Prostate gland (tissue), 2 donors: ENCODE data around the gene ZBTB9. TPM values are rescaled to one million over a fixed set of nuclear protein-coding genes. Genes with fewer than 3 reads are reported as not detected.

ENCODE experiments used
- DNase-seq: peaks from one replicate; pipeline ENCODE4 v3.0.0-alpha.2; 2019; ENCODE audit warnings: low spot score
- H3K27ac ChIP-seq, 2 donors: fragments of 200-600 bp; sonication (generic); 2 replicates each; pipeline ENCODE4 v1.5.1; 2017 to 2019
- H3K27me3 ChIP-seq: fragments of 200-600 bp; sonication (generic); replicated peaks from 2 replicates; pipeline ENCODE4 v1.5.1; 2019; ENCODE audit not compliant: insufficient read depth
- H3K36me3 ChIP-seq, 2 donors: fragments of 200-600 bp; sonication (generic); 1 replicate in 1 of 2; 2 replicates in 1 of 2; pipeline versions ENCODE4 v1.5.1 to v1.8.1; 2017 to 2019
- H3K4me1 ChIP-seq: fragments of 200-600 bp; sonication (generic); replicated peaks from 2 replicates; pipeline ENCODE4 v1.5.1; 2019
- H3K4me3 ChIP-seq, 2 donors: fragments of 200-600 bp; sonication (generic); 2 replicates each; pipeline ENCODE4 v1.5.1; 2017 to 2019
- H3K9me3 ChIP-seq: fragments of 200-600 bp; sonication (generic); 2 replicates; pipeline ENCODE4 v1.5.1; 2017
- POLR2A ChIP-seq: fragments of 450-650 bp; IDR thresholded peaks from one replicate; pipeline ENCODE4 v1.6.1; 2016; ENCODE audit warnings: antibody characterized with exemption, mild to moderate bottlenecking
- POLR2AphosphoS5 ChIP-seq: sonication (generic); formaldehyde crosslinking; IDR thresholded peaks from one replicate; pipeline ENCODE4 v1.6.1; 2017; ENCODE audit warnings: antibody characterized with exemption
- WGBS: methylation state at CpG from one replicate; pipeline ENCODE4 v1.1.5; 2018; 5-methylcytosine and 5-hydroxymethylcytosine counted together
- intact Hi-C: fragments of 100-400 bp; cut with DNase I; formaldehyde crosslinking; loops from one replicate; pipeline ENCODE4 v1.14.2; 2022
- total RNA-seq, 2 donors: library from RNA; depleted of rRNA; stranded (reverse); fragments of >200 nt; gene quantifications; one replicate each; pipeline ENCODE4 v1.1.0, GENCODE V29; 2016
- TF ChIP-seq, protein P1 (sequence below), 4 experiments: fragments of 200-600 bp in 2 of 4; fragments of 450-650 bp in 2 of 4; sonication (generic) in 2 of 4; IDR thresholded peaks; 1 replicate in 3 of 4; 2 replicates in 1 of 4; pipeline ENCODE4 v1.5.1; 2016 to 2019; ENCODE audit warnings: antibody characterized with exemption in 4 of 4, mild to moderate bottlenecking in 2 of 4, moderate library complexity in 2 of 4

ZBTB9 gene
- total RNA-seq, 2 donors from 2014 or later: 3.5 to 8.9 TPM

DNA sequence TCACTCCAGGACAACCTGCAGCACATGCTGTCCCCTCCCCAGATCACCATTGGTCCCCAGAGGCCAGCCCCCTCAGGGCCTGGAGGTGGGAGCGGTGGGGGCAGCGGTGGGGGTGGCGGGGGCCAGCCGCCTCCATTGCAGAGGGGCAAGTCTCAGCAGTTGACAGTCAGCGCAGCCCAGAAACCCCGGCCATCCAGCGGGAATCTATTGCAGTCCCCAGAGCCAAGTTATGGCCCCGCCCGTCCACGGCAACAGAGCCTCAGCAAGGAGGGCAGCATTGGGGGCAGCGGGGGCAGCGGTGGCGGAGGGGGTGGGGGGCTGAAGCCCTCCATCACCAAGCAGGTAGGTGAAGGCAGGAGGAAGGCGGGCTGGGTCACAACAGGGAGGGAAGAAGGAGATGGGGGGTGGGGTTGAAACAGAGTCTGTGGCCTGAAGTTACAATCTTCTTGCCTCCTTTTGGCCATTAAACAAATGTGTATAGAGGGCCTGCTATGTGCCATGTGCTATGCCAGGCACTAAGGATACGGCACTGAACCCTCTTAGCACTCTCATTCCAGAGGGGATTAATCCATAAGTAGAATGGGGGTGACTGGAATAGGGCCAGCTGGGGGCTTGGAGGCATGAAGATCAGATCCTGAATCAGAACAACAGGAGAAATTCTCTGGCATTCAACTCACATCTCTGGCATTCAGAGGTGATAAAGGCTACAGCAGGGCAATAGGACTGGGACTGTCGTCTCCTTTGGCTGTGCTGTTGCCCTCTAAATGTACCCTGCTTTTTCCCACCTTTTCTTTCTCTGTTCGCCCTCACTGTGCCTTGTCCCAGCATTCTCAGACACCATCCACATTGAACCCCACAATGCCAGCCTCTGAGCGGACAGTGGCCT is 10.5 kb upstream of the ZBTB9 start:
- intact Hi-C loops: no loop called here
- TF ChIP-seq POLR2AphosphoS5 (no peak), POLR2A (no peak)
- TF ChIP-seq, protein P1, sequence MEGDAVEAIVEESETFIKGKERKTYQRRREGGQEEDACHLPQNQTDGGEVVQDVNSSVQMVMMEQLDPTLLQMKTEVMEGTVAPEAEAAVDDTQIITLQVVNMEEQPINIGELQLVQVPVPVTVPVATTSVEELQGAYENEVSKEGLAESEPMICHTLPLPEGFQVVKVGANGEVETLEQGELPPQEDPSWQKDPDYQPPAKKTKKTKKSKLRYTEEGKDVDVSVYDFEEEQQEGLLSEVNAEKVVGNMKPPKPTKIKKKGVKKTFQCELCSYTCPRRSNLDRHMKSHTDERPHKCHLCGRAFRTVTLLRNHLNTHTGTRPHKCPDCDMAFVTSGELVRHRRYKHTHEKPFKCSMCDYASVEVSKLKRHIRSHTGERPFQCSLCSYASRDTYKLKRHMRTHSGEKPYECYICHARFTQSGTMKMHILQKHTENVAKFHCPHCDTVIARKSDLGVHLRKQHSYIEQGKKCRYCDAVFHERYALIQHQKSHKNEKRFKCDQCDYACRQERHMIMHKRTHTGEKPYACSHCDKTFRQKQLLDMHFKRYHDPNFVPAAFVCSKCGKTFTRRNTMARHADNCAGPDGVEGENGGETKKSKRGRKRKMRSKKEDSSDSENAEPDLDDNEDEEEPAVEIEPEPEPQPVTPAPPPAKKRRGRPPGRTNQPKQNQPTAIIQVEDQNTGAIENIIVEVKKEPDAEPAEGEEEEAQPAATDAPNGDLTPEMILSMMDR (IDR thresholded peaks at IDR 0.05): no peak
- no peaks in the 10 kb centered on the region for H3K36me3 ChIP-seq

DNA sequence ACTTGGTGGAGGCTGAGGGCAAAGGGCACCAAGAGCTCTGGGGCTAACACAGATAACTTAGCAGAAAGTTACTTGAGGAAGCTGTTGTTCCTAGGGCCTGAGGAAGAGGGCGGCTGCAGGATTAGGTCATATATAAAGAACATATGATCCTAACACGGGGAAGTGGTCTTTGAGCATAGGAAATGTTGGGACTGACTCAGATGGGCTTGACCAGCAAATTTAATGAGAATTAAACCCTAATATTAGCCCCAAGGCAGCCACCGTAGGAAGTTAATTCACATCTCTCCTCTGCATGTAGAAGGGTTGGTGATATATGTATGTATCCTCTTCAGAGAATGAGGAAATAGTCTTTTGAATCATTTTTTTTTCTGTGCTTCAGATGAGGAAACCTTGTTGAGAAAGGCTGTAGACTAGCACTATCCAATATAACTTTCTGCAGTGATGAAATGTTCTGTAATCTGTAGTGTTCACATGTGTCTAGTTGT is 9.2 kb upstream of the ZBTB9 start:
- TF ChIP-seq POLR2A (no peak), POLR2AphosphoS5 (no peak)
- TF ChIP-seq, protein P1 (IDR thresholded peaks at IDR 0.05): no peak
- Histone ChIP-seq H3K27me3 (no peaks in the 10 kb centered on the region), H3K36me3 (no peaks in the 10 kb centered on the region), H3K27ac (no peak overlapping the region), H3K4me1 (no peaks in the 10 kb centered on the region), H3K9me3 (no peaks in the 10 kb centered on the region), H3K4me3 (no peak overlapping the region)
- DNase-seq: no peak
- intact Hi-C loops: no loop called here
- 84% methylated on average over 3 of the region's 3 CpGs for WGBS

More for the DNA sequence above, 10.5 kb upstream of the ZBTB9 start:
- H3K27me3 ChIP-seq: no peaks in the 10 kb centered on the region
- no peak for DNase-seq
- no peak overlapping the region for H3K4me3 ChIP-seq
- no peaks in the 10 kb centered on the region for H3K4me1 ChIP-seq
- H3K9me3 ChIP-seq: no peaks in the 10 kb centered on the region
- no peak overlapping the region for H3K27ac ChIP-seq
- 90% methylated on average over 15 of the region's 18 CpGs for WGBS

DNA sequence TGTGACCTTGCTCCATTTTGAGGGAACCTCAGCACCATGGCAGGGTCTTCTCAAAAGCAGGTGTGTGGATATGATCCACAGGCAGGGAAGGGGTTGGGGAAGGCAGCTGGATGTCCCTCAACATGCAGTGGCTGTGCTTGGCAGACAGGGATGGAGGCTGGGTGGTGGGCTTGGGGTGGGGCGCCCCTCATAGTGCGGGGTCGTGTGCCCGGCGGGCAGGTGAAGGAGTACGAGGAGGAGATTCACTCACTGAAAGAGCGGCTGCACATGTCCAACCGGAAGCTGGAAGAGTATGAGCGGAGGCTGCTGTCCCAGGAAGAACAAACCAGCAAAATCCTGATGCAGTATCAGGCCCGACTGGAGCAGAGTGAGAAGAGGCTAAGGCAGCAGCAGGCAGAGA is 8.0 kb upstream of the ZBTB9 start:
- intact Hi-C loops: no loop called here
- Histone ChIP-seq H3K4me1 (no peaks in the 10 kb centered on the region), H3K9me3 (no peaks in the 10 kb centered on the region), H3K36me3 (no peaks in the 10 kb centered on the region), H3K4me3 (no peak overlapping the region), H3K27me3 (no peaks in the 10 kb centered on the region), H3K27ac (no peak overlapping the region)
- 88% methylated on average over 10 of the region's 10 CpGs for WGBS
- no peak for DNase-seq
- TF ChIP-seq POLR2A: no peak
- TF ChIP-seq POLR2AphosphoS5: no peak
- TF ChIP-seq, protein P1 (IDR thresholded peaks at IDR 0.05): no peak

DNA sequence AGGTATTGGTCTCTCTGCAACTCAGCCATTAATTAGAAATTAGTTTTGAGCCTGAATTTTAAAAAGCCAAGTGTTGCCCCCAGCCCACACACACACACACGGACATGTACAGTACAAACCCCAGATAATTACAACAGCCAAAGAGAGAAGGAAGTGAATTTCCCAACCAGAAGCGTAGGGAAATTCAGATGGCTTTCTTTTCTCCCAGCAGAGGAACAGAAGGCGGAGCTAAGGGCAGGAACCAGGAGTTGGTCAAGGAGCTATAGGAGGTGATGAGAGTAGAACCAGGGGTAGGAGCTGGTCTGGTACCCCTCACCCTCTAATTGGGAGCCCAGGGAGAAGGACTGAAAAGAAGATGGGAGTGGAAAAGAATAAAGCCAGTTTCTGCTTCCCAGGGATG is 3.9 kb upstream of the ZBTB9 start:
- no peaks in the 10 kb centered on the region for H3K36me3 ChIP-seq
- no peaks in the 10 kb centered on the region for H3K27me3 ChIP-seq
- TF ChIP-seq POLR2AphosphoS5 (no peak), POLR2A (no peak)
- TF ChIP-seq, protein P1 (IDR thresholded peaks at IDR 0.05): no peak
- H3K27ac ChIP-seq: no peak overlapping the region
- no peak overlapping the region for H3K4me3 ChIP-seq
- intact Hi-C loops: loop anchor here (10.0 kb wide), 1 partner anchor 334 kb away; the partner anchor contains the start of gene LEMD2
- H3K9me3 ChIP-seq: no peaks in the 10 kb centered on the region
- no peak for DNase-seq
- 75% methylated on average over 3 of the region's 3 CpGs for WGBS
- no peaks in the 10 kb centered on the region for H3K4me1 ChIP-seq
